Lower leg skin (tissue), 4 donors: Measurements from ENCODE around the gene SLC22A14. TPM values are rescaled to one million over a fixed set of nuclear protein-coding genes. Genes with fewer than 3 reads are reported as not detected.

Experiments used
- DNase-seq, 2 donors: peaks; one replicate each; pipeline ENCODE4 v3.0.0-alpha.2; 2019; ENCODE audit warnings: low spot score in 2 of 2
- H3K4me3 ChIP-seq: fragments of 200-600 bp; sonication (generic); 2 replicates; pipeline ENCODE4 v1.5.1; 2017; ENCODE audit warnings: mild to moderate bottlenecking, low read depth; ENCODE audit not compliant: poor library complexity, severe bottlenecking
- CTCF ChIP-seq, 3 donors: fragments of 450-650 bp; IDR thresholded peaks; one replicate each; pipeline ENCODE4 v1.5.1; 2016; ENCODE audit warnings: antibody characterized with exemption in 3 of 3, mild to moderate bottlenecking in 3 of 3, moderate library complexity in 2 of 3
- POLR2A ChIP-seq, 2 donors: fragments of 450-650 bp; IDR thresholded peaks; one replicate each; pipeline ENCODE4 v1.6.1; 2016 to 2017; ENCODE audit warnings: antibody characterized with exemption in 2 of 2, mild to moderate bottlenecking in 1 of 2, moderate library complexity in 1 of 2
- WGBS, 2 donors: methylation state at CpG; one replicate each; pipeline ENCODE4 v1.1.5; 2018; 5-methylcytosine and 5-hydroxymethylcytosine counted together
- intact Hi-C: fragments of 100-400 bp; cut with DNase I; formaldehyde crosslinking; loops from one replicate; pipeline ENCODE4 v1.15.0; 2023; ENCODE audit warnings: low total_unique reads
- total RNA-seq, 4 donors: library from RNA; depleted of rRNA; stranded (reverse); fragments of >200 nt; gene quantifications; one replicate each; pipeline ENCODE4 v1.1.0, GENCODE V29; 2016

Gene SLC22A14
- total RNA-seq, 4 donors from 2014 or later, result 0.10 to 0.45 TPM; not detected in 2

GRCh38 chr3:38306941-38307340 lies 24.8 kb downstream of the SLC22A14 start:
- DNase-seq, result no peak
- TF ChIP-seq POLR2A (IDR thresholded peaks at IDR 0.05), result no peak
- TF ChIP-seq CTCF (IDR thresholded peaks at IDR 0.05), result no peak
- WGBS, 2 donors, result 87 to 88% methylated on average over 5 of the region's 5 CpGs
- H3K4me3 ChIP-seq, result no peak overlapping the region
- intact Hi-C loops, result no loop called here

- H3K4me3 ChIP-seq, result no peak overlapping the region
- TF ChIP-seq CTCF (IDR thresholded peaks at IDR 0.05) (no peak), POLR2A (IDR thresholded peaks at IDR 0.05) (no peak)
- intact Hi-C loops, result no loop called here
- no peak for DNase-seq
- WGBS, 2 donors, result 89 to 94% methylated on average over 12 of the region's 12 CpGs
Measured at GRCh38 chr3:38307599-38307998, 25.5 kb downstream of the SLC22A14 start.

DNA sequence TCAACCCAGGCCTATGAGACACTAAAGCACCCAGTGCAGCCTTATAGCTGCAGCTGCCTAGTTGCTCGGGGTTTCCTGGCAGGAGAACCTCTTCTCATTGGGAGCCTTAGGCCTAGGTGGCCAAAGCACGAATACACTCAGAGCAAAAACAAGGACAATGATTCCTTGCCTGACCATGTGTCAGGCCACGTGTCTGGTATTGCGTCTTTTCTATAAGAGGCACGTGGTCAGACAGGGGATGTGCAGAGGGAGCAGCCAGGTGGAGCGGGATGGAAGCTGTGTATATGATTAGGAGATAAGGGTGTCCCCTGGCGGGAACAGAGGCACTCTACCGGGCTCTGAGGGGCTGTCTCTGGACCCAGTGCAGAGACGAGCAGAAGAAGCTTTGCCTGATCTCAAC lies 26.4 kb downstream of the SLC22A14 start:
- WGBS, 2 donors, result 78 to 93% methylated on average over 9 of the region's 9 CpGs
- no peak for DNase-seq
- no peak for TF ChIP-seq CTCF (IDR thresholded peaks at IDR 0.05)
- TF ChIP-seq POLR2A (IDR thresholded peaks at IDR 0.05), result no peak
- no peak overlapping the region for H3K4me3 ChIP-seq
- intact Hi-C loops, result no loop called here

- WGBS, 2 donors, result 85 to 95% methylated on average over 1 of the region's 1 CpG
- no peak for DNase-seq
- intact Hi-C loops, result no loop called here
- TF ChIP-seq POLR2A (IDR thresholded peaks at IDR 0.05) (no peak), CTCF (IDR thresholded peaks at IDR 0.05) (no peak)
- no peak overlapping the region for H3K4me3 ChIP-seq
Measured at GRCh38 chr3:38311476-38311875, 29.4 kb downstream of the SLC22A14 start.

GRCh38 chr3:38311941-38312340 lies 29.8 kb downstream of the SLC22A14 start:
- DNase-seq, result no peak
- H3K4me3 ChIP-seq, result no peak overlapping the region
- TF ChIP-seq CTCF (IDR thresholded peaks at IDR 0.05), result no peak
- TF ChIP-seq POLR2A (IDR thresholded peaks at IDR 0.05), result no peak
- intact Hi-C loops, result no loop called here
- 64 to 68% methylated on average over 2 of the region's 2 CpGs for whole genome bisulfite sequencing, 2 donors

DNA sequence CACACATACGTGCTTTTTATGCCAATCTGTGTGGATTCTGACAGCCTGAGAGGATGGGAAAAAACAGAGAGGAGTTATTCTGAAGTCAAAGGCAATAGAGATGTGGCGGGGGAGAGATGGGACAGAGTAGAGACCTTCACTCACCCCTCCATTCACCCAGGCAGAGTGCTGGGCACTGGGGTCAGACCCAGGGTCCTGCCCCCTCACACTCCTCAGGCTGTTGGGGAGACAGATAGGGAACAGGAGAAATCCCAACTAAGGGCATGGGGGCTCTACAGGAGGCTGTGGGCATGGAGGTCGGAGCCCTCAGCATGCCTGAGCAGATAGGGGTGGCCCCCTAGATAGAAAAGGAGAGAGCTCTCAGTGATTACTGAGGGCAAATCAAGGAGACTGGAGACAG lies 30.3 kb downstream of the SLC22A14 start:
- WGBS, 2 donors, result 93 to 96% methylated on average over 3 of the region's 3 CpGs

More for the DNA sequence above, 30.3 kb downstream of the SLC22A14 start:
- no peak overlapping the region for H3K4me3 ChIP-seq
- no peak for TF ChIP-seq CTCF (IDR thresholded peaks at IDR 0.05)
- TF ChIP-seq POLR2A (IDR thresholded peaks at IDR 0.05), result no peak
- no peak for DNase-seq
- intact Hi-C loops, result no loop called here
